CD4-positive, alpha-beta T cell treated with Interleukin-17A for 4 hours (primary cell): Measurements from ENCODE around the gene LEMD2.

Experiments used
- DNase-seq: peaks from one replicate; pipeline ENCODE4 v3.0.0-alpha.2; 2020; ENCODE audit warnings: mixed read lengths

LEMD2 gene

DNA sequence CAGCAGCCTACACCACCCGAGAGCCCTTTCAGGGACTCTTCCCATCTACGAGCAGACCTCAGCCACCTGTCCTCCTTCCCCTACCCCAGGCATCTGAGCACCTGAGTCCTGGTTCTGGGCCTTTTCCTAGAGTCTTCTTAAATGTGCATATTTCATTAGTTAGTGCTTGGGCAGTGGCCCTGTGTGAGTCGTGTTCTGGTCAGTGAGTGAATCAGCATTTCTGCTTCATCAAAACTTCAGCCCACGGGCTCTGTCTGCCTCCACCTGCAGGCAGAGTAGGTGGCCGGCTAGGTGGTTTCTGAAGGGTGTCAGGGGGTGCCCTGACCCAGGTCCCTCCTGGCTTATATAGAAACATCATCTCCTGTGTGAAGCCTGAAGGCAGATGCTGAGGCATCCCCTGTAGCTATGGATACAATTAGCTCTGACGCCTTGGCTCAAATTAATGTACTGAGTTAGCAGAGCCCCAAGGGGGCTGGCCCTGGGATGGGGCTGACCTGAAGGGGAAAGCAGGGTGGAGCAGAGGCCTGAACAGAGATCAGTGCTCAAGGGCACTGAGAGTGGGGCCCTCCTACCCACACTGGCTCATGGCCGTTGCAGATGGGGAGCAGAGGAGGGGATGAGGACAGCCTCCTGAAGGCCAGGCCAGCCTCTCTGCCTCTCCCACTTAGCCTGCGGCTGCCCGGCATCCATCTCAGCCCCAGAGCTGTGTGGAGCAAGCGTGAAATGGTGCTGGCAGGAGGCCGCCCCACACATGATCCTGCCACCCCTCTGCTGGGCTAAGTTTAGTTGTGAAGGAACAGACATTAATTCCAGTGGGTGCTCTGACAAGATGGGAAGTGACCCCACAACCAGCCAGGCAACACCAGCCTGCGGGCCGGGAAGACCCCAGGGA is 55.9 kb downstream of the LEMD2 start:
- no peak for DNase-seq

DNA sequence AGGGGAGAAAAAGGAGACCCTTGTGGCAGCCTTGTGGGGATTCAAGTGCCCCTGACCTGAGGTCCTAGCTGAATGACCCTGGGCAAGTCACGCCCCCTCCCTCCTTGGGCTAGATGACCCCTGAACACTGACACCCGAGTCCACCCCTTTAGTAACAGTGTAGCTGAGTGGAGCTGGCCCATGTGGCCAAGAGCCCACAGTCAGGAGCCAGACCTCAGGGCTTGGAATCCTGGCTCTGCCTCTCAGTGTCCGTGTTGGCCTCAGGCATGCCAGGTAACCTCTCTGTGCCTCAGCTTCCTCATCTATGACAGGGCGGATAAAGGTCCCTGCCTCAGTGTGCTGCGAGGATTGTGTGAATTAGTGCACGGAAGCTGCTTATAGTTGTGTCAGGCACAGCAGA is 56.5 kb downstream of the LEMD2 start:
- no peak for DNase-seq

DNA sequence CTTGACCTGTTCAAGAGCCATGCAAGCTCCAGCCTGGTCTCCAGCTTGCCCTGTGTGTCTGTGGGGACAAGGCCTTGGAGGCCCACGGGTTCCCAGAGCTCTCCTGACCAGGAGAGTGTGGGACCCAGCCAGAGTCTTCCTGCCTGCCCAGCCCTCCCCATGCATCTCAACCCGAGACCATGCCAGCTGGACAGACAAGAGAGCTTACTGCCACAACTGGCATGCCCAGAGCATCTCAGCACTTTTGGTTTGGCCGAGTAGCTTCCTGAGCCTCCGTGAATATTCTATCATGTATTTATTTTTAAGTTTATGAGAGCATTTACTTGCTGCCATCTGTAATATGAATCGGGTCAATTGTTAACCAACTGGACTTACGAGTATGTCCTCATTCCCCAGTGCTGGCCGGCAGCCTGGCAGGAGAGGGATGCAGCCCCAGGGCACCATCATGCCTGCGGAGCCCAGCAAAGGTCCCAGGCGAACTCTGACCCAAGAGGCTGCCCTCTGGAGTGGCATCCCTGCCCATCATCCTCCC is 57.1 kb downstream of the LEMD2 start:
- DNase-seq = no peak

DNA sequence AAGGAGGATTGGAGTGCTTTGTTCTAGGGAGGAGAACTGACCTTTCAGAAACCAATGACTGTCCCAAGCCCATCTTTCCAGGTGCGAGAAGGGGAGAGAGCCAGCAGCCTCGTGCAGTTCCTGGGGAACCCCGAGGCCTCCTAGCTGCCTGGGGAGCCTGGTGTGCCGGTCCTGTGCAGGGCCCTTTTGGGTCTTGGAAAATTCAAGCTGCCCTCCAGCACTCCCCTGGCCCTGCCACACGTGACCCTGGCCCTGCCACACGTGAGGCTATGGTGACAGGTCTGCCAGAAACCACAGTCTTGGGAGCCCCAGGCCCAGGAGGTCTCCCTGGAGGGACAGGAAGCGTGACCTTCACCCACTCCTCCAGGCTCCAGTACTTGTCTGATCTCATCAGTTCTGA is 57.9 kb downstream of the LEMD2 start:
- DNase-seq = no peak

DNA sequence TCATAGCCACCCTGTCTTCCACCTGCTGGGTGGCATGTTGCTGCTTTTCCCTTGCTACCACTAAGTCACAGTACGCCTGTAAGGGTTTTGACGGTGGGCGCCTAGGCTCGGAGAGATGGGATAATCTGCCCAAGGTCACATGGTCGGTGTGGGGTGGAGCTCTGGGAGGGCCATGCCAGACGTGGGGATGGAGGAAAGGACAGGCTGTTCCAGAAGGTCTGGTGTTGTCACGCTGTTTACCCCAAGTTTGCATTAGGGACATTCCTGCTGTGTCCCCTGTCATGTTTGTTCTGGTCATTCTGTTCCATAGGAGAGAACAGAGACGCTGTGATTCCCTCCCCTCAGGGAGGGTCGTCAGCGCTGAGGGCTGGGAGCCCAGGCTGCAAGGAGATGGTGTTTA is 58.3 kb downstream of the LEMD2 start:
- no peak for DNase-seq

DNA sequence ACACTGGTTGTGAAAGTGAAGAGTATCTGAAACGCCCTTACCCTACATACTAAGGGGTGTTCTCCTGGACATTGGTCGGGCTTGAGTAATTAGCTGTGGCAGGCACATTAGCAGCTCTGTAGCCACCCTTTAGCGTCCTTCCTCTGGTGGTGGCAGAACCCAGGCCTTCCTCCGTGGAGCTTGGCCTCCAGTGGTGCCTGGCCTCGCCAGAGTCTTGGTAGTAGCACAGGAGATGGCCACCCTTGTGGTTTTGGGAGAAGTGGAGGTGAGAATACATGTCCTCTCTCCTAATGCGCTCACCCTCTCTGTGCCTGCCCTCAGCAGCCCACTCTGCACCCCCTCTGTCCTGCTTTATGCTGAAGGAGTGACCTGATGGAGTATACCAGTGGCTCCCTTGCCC is 59.9 kb downstream of the LEMD2 start:
- no peak for DNase-seq

DNA sequence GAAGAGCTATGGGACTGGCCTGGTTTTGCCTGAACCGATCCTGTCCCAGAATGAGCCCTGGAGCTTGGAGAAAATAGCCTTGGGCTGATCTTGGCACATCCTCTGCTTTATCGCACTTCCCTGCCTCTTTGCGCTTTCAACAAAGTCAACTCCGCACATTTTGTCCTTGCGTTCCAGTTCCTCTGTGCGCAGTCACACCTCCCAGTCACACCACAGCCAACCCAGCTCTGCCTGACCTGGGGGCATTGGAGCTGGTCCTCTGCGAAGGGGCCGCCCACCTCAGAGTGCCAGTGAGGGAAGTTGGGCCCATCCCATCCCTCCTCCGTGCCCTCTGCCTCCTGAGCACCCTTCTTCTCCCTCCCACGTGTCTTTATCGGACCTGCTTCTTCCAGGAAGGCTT is 60.5 kb downstream of the LEMD2 start:
- no peak for DNase-seq

DNA sequence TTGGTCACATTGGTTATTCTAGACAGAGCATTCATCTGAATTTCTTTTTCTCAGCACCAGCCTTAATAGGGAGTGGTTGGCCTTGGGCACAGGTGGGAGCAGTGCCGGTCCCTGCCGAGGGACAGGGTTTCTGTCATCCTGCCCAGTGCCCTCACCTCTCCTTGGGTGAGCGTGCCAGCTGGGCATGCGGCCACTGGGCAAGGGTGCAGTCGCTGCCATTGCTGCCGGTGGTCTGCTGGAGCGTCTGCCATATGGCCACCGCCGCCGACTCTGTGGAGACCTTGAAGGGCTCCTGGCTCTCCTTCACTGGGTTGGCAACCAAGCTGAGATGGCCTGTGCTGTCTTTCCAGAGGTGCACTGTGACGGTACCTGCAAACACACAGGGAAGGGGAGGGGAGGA is 61.0 kb downstream of the LEMD2 start:
- DNase-seq = no peak

DNA sequence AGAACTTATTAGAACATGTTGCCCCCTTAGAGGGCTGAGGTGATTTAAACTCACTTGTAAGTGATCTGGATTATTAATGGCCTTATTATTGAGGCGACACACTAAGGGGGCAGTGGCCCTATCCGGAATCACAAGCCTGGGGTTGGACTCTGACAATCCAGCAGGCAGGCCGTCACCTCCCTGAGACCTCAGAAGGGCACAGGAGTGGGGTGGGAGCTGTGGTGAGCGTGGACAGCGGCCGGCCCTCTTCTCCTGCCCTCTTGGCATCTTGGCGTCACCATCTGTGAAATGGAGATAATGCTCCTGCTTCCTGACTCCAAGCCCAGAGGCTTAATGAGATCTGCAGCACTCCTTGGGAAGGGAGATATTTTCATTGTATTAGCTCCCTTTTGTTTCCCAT is 61.8 kb downstream of the LEMD2 start:
- DNase-seq = no peak

DNA sequence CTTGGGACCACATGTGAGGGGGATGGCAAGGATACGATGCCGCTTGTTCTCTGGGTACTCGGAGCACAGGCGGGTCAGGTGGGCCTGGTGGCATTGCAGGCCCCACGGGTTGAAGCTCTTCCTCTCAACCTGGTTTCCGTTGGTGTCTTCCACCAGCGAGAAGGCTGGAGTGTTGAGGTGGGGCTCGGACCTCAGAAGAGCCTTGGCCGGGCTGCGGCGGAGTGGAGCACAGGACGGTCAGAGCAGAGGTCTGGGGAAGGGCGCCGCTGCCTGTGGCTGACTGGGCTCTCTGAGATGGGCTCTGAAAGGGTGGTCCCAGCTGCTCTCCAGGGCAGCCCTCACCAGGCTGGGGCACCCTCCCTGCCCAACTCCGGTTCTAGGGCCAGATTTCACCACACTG is 62.2 kb downstream of the LEMD2 start:
- DNase-seq = no peak

DNA sequence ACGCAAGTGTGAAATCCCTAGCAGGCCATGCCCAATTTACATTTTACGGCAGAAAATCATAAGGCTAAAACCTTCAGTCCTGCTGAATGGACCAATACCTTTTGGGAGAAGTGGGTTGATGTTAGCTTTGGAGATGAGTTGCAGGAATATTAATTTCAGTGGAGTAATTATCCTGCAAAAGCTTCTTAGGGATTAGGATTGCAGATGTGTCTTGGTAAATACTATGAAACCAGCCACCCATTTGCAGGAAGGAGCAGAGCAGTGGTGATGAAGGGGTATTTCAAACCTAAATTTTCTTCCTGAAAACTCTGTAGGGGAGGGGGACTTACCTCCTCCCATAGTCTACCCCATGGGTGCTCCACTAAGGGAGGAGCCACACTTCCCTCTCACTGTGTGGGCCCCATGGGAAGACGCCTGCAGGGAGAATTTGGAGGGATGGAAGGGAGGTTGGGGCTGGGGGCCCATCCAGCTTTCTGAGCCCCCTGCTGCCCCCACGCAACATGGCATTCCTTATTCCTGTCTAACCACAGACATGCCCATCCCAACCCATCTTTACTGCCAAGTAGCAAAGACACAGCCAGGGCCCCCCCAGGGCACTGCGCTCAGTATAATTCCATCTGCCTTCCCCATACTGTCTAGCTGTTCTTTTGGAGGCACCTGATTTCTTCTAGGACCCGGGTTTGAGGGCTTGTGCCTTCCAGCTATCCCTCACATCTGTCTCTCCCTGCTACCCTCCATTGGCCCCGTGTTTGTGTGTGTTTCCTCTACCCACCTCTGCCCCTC is 62.8 kb downstream of the LEMD2 start:
- DNase-seq = no peak

DNA sequence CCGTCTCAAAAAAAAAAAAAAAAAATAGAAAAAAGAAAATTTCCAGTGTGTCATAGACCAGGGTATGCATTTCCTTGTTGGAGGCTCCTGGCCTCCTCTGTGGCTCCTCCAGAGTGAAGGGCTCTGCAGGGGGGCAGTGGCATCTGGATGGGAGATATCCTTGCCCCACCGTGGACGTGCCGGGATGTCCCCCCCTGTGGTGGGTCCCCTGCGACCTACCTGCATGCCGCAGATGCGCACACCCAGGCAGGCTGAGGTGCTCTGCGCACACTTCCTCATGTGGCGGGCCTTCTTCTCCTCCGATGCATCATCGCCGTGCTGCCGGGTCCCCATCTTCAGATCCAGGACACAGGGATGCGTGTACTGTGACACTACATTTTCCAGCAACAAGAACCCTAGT is 63.7 kb downstream of the LEMD2 start:
- no peak for DNase-seq

DNA sequence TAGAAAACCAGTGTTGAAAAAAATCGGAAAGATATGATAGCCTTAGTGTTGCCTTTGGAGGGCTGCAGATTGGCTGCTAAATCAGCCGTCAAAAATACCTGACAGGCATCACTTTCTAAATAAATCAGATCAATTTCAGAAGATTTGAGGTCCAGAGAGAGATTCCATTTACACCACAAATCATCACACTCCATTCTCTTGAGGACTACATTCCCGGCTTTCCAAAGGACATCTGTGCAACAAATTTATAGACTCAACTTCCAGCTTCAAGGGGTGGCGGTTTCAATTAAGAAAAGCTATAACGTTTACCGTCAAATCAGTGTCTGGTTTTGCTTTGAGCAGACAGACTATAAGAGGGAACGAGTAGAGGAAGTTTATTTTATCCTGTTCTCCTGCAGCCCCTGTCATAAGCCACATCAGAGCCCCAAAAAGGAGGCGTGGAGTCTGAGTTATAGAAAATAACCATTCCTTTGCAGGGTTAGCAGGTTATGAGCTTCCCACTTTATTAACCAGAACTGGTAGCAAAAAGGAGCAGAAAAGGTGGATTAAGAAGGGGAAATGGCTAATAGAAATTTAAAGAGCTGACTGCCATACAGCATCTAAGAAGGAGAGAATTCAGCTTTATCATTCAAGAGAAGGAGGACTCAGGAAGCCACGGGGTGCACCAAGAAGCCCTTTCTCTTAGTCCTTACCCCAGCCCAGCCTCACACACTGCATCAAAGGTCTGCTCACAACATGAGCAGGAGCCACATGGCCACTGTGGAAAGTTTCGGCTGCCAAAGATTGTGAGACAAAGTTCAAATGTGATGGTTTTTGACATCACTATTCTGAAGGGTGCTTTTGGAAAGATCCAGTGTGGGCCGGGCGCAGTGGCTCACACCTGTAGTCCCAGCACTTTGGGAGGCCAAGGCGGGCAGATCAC is 64.6 kb downstream of the LEMD2 start:
- peak; percentile 47 for DNase-seq

DNA sequence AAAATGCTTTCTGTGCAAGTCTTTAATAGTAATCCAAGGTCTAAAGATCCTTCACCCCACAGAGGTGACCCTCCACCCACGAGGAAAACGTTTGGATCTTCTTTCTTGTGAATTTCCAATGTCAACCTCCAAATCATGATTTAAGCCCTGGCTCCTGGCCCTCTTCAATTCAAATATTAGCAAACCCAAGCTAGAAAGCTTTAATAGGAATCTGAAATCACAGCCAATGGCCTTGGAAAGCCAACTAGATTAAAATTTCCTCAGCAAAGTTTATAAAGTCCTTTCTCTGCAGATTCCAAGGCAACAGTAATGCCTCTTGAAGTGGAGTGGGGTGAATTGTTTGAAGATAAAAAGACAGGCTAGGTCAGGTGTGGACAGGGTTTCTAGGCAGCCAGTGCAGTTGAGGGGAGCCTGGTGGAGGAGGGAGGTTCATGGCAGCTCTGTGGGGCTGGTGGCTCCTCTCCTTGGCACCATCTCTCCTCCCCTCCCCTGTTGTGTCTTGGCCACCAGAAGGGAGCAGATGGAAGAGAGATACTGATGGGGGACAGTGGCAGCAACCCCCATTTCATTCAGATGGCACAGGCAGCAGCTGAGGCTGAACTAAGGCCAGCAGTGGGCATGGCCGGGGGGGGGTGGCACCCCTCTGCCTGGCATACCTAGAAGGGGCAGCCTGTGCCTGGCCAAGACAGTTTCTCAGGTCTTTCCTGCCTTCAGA is 65.4 kb downstream of the LEMD2 start:
- no peak for DNase-seq

DNA sequence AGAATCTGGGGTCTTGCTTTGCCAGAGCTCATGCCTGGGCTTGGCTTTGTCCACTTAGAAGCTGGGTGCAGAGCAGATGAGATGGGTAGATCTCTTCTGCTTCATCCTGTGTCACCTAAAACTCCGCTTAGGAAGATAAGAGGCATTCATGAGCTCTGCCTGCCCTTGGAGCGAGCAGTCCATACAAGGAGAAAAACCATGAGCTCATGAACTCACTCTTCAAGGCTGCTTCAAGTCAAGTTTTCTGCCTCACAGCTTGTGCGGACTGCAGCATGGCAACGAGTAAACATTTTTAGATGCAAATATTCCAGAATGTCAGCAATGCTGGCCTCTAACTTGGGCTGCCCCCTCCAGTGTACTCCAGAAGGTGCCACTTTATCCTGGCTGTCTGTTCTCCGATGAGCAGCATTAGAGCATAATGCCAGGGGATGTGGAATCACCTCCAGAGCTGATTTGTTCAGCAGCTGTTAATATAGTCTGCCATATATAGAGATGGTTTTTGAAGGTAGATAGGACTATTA is 66.8 kb downstream of the LEMD2 start:
- DNase-seq = no peak

DNA sequence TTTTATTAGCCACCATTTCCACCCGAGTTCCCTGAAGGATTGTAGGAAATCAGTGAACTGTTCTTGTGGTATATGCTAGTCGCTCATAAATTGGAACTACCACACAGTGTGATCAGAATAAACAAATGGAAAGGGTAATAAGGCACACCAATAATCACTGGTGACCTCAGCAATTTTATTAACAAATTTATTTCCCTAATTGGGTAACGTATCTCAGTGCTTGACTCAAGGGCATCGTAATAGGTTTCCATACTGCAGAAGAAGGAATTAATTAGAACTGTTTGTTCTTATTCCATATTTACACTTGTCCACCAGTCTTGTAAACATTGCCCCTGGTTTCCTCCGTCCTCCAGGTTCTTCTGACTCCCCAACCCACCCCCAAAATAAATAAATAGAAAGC is 67.4 kb downstream of the LEMD2 start:
- no peak for DNase-seq
